ENCODE measurements around the gene CEBPZ.
"Not testable (repeated sequence)": the region's sequence is repeated elsewhere in the genome, so short reads cannot be mapped to it uniquely, and the experiment has no call there.

DNA sequence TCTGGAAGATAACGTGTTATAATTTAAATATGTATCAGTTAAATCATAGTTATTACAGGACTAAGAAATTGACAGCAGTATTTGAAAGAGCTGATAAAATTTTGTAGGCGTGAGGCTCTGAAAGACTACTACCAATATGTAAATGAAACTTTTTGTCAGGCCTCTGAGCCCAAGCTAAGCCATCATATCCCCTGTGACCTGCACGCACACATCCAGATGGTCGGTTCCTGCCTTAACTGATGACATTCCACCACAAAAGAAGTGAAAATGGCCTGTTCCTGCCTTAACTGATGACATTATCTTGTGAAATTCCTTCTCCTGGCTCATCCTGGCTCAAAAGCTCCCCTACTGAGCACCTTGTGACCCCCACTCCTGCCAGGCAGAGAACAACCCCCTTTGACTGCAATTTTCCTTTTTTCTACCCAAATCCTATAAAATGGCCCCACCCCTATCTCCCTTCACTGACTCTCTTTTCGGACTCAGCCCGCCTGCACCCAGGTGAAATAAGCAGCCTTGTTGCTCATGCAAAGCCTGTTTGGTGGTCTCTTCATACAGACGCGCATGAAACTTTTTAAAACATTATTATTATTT is 26.2 kb downstream of the CEBPZ start:
- TF ChIP-seq, protein P1, sequence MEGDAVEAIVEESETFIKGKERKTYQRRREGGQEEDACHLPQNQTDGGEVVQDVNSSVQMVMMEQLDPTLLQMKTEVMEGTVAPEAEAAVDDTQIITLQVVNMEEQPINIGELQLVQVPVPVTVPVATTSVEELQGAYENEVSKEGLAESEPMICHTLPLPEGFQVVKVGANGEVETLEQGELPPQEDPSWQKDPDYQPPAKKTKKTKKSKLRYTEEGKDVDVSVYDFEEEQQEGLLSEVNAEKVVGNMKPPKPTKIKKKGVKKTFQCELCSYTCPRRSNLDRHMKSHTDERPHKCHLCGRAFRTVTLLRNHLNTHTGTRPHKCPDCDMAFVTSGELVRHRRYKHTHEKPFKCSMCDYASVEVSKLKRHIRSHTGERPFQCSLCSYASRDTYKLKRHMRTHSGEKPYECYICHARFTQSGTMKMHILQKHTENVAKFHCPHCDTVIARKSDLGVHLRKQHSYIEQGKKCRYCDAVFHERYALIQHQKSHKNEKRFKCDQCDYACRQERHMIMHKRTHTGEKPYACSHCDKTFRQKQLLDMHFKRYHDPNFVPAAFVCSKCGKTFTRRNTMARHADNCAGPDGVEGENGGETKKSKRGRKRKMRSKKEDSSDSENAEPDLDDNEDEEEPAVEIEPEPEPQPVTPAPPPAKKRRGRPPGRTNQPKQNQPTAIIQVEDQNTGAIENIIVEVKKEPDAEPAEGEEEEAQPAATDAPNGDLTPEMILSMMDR (IDR thresholded peaks at IDR 0.05): not testable (repeated sequence)
- not testable (repeated sequence) for TF ChIP-seq POLR2AphosphoS5, POLR2A (IDR thresholded peaks at IDR 0.05)
